GM12878 (cell line): ENCODE data around the gene BCL2. TPM values are rescaled to one million over a fixed set of nuclear protein-coding genes. Genes with fewer than 3 reads are reported as not detected.

Experiments used
- ATF7 ChIP-seq: fragments of 450-650 bp; IDR thresholded peaks from 2 replicates; pipeline ENCODE4 v1.6.1; 2016; ENCODE audit warnings: low read depth, mild to moderate bottlenecking
- BACH1 ChIP-seq: fragments of 450-650 bp; IDR thresholded peaks from 2 replicates; pipeline ENCODE4 v1.6.1; 2017; ENCODE audit warnings: mild to moderate bottlenecking, borderline replicate concordance
- BCL11A ChIP-seq: IDR thresholded peaks from 2 replicates; pipeline ENCODE4 v1.6.1; 2011; ENCODE audit warnings: low read depth, low read length
- BHLHE40 ChIP-seq, 2 experiments: fragments of 450-650 bp in 1 of 2; IDR thresholded peaks; 2 replicates each; pipeline ENCODE4 v1.6.1; 2011 to 2017; ENCODE audit warnings: low read depth in 2 of 2, borderline replicate concordance in 1 of 2, improper control_type of control experiment in 1 of 2, low read length in 1 of 2, mild to moderate bottlenecking in 1 of 2
- BMI1 ChIP-seq: fragments of 450-650 bp; IDR thresholded peaks from 2 replicates; pipeline ENCODE4 v1.6.1; 2016; ENCODE audit warnings: mild to moderate bottlenecking, moderate library complexity, borderline replicate concordance
- CTCF ChIP-seq, 3 experiments: IDR thresholded peaks in 2 of 3; conservative IDR thresholded peaks in 1 of 3; 2 replicates each; pipeline ENCODE4 v1.5.1; 2011; ENCODE audit warnings: low read depth in 3 of 3, low read length in 3 of 3, mild to moderate bottlenecking in 3 of 3, control low read depth in 2 of 3, moderate library complexity in 2 of 3, inconsistent platforms in 1 of 3, mixed read lengths in 1 of 3; ENCODE audit not compliant: control insufficient read depth in 2 of 3, insufficient read depth in 1 of 3; ENCODE audit errors: extremely low read depth in 1 of 3
- EGR1 ChIP-seq, 2 experiments: IDR thresholded peaks; 1 replicate in 1 of 2; 2 replicates in 1 of 2; pipeline ENCODE4 v1.6.1; 2011 to 2012; ENCODE audit warnings: low read depth in 2 of 2, low read length in 2 of 2, borderline replicate concordance in 1 of 2, mild to moderate bottlenecking in 1 of 2, moderate library complexity in 1 of 2
- HDGF ChIP-seq: fragments of 450-650 bp; IDR thresholded peaks from 2 replicates; pipeline ENCODE4 v1.6.1; 2016; ENCODE audit warnings: antibody characterized with exemption
- IKZF1 ChIP-seq: fragments of 450-650 bp; conservative IDR thresholded peaks from 2 replicates; pipeline ENCODE4 v1.6.1; 2017; ENCODE audit warnings: antibody characterized with exemption, mild to moderate bottlenecking
- IKZF2 ChIP-seq, 2 experiments: fragments of 450-650 bp; IDR thresholded peaks; 2 replicates each; pipeline ENCODE4 v1.6.1; 2017; ENCODE audit warnings: mild to moderate bottlenecking in 2 of 2, moderate library complexity in 2 of 2
- NFXL1 ChIP-seq: fragments of 450-650 bp; IDR thresholded peaks from 2 replicates; pipeline ENCODE4 v1.6.1; 2017; ENCODE audit warnings: antibody characterized with exemption, mild to moderate bottlenecking, borderline replicate concordance
- NKRF ChIP-seq: fragments of 450-650 bp; conservative IDR thresholded peaks from 2 replicates; pipeline ENCODE4 v1.6.1; 2017; ENCODE audit warnings: mild to moderate bottlenecking, moderate library complexity
- NR2F1 ChIP-seq: fragments of 450-650 bp; conservative IDR thresholded peaks from 2 replicates; pipeline ENCODE4 v1.6.1; 2017; ENCODE audit warnings: mild to moderate bottlenecking
- NRF1 ChIP-seq: conservative IDR thresholded peaks from 2 replicates; pipeline ENCODE4 v1.6.1; 2011; ENCODE audit warnings: mild to moderate bottlenecking, low read depth, low read length, improper control_type of control experiment
- PBX3 ChIP-seq: IDR thresholded peaks from 2 replicates; pipeline ENCODE4 v1.6.1; 2011; ENCODE audit warnings: mild to moderate bottlenecking, low read depth, low read length, moderate library complexity; ENCODE audit not compliant: insufficient replicate concordance
- PML ChIP-seq: IDR thresholded peaks from 2 replicates; pipeline ENCODE4 v1.6.1; 2012; ENCODE audit warnings: low read length, inconsistent platforms
- POLR2A ChIP-seq: IDR thresholded peaks from 2 replicates; pipeline ENCODE4 v1.6.1; 2011; ENCODE audit warnings: low read depth, mild to moderate bottlenecking, low read length
- POLR2AphosphoS2 ChIP-seq: IDR thresholded peaks from 2 replicates; pipeline ENCODE4 v1.6.1; 2011; ENCODE audit warnings: low read depth, mild to moderate bottlenecking, low read length, improper control_type of control experiment, moderate library complexity
- POLR2AphosphoS5 ChIP-seq: IDR thresholded peaks from 2 replicates; pipeline ENCODE4 v1.6.1; 2011; ENCODE audit warnings: mild to moderate bottlenecking, low read length, inconsistent platforms
- POU2F2 ChIP-seq: IDR thresholded peaks from 3 replicates; pipeline ENCODE4 v1.6.1; 2011; ENCODE audit warnings: low read depth, mild to moderate bottlenecking, low read length, borderline replicate concordance
- RELA ChIP-seq: fragments of 450-650 bp; IDR thresholded peaks from 2 replicates; pipeline ENCODE4 v1.8.0; 2014; ENCODE audit warnings: borderline replicate concordance; ENCODE audit not compliant: partially characterized antibody
- SREBF1 ChIP-seq: IDR thresholded peaks from 2 replicates; pipeline ENCODE4 v1.6.1; 2012; ENCODE audit warnings: mild to moderate bottlenecking, low read length
- TCF12 ChIP-seq: IDR thresholded peaks from 2 replicates; pipeline ENCODE4 v1.6.1; 2011; ENCODE audit warnings: low read depth, mild to moderate bottlenecking, low read length
- TCF7 ChIP-seq: IDR thresholded peaks from 2 replicates; pipeline ENCODE4 v1.6.1; 2014; ENCODE audit warnings: antibody characterized with exemption, borderline replicate concordance
- ZNF207 ChIP-seq: fragments of 450-650 bp; IDR thresholded peaks from 2 replicates; pipeline ENCODE4 v1.6.1; 2014; ENCODE audit warnings: antibody characterized with exemption, mild to moderate bottlenecking, borderline replicate concordance
- ZNF622 ChIP-seq: fragments of 450-650 bp; IDR thresholded peaks from 2 replicates; pipeline ENCODE4 v1.6.1; 2017; ENCODE audit warnings: mild to moderate bottlenecking, inconsistent platforms
- polyA plus RNA-seq, 11 experiments: library from polyadenylated mRNA; depleted of rRNA in 4 of 11; unstranded in 6 of 11; stranded (reverse) in 5 of 11; fragments of >200 nt; fragmentation: Nextera tagmentation in 4 of 11; fragmentation: Illumina TruSeq in 1 of 11; extraction: Ambion mirVana in 4 of 11; extraction: Trizol in 1 of 11; gene quantifications; 1 replicate in 1 of 11; 2 replicates in 10 of 11; pipeline versions ENCODE4 v1.2.1 to v1.2.3, GENCODE V29; 2011 to 2016; ENCODE audit warnings: inconsistent platforms in 2 of 11, missing spikeins in 2 of 11, low read depth in 1 of 11
- total RNA-seq, 4 experiments: library from RNA; depleted of rRNA in 3 of 4; stranded (reverse); fragments of >200 nt in 3 of 4; fragmentation: Illumina TruSeq in 1 of 4; extraction: Trizol in 1 of 4; gene quantifications; 2 replicates each; pipeline versions ENCODE4 v1.2.1 to v1.2.3, GENCODE V29; 2013 to 2021

BCL2 gene
- total and polyA plus RNA-seq, 10 of the 15 experiments (the other 5 are each of a cell fraction or from before 2014, with no cell fraction given) = 4.1 to 47.8 (median 19.3) TPM

- peak; percentile 16 for TF ChIP-seq RELA
- no peak for TF ChIP-seq TCF7
- peak in 1 of 2 experiments; percentile 37; a peak in 2 of 3 replicates for TF ChIP-seq EGR1 (IDR thresholded peaks at IDR 0.05; ENCODE audit: borderline replicate concordance in 1 of 2, low read depth in 2 of 2, low read length in 2 of 2)
- peak; percentile 76 for TF ChIP-seq POLR2A
- peak; percentile 71; the same call in 1 of the 2 replicates for TF ChIP-seq IKZF1
- peak; percentile 81 for TF ChIP-seq POLR2AphosphoS2
- TF ChIP-seq PBX3 = no peak
- TF ChIP-seq IKZF2 (IDR thresholded peaks at IDR 0.05) = peak; percentile 37 to 60; a peak in 1 of 4 replicates
- TF ChIP-seq NRF1 = no peak
- peak; percentile 28; the same call in 1 of the 2 replicates for TF ChIP-seq ZNF207
- no peak for TF ChIP-seq ZNF622
- TF ChIP-seq BHLHE40 (IDR thresholded peaks at IDR 0.05; ENCODE audit: borderline replicate concordance in 1 of 2, low read depth in 2 of 2, low read length in 1 of 2) = peak; percentile 92 to 97
- no peak for TF ChIP-seq BMI1
- TF ChIP-seq NKRF = peak; percentile 56
- no peak for TF ChIP-seq TCF12
- peak; percentile 52; the same call in 1 of the 2 replicates for TF ChIP-seq BACH1
- TF ChIP-seq HDGF = peak; percentile 65; the same call in 1 of the 2 replicates
- 0 out of 2 replicates have a peak, but pooled peaks have one; percentile 5 for TF ChIP-seq BCL11A
- TF ChIP-seq NR2F1 = 0 out of 2 replicates have a peak, but pooled peaks have one; percentile 32
- TF ChIP-seq POLR2AphosphoS5 = peak; percentile 76; the same call in 1 of the 2 replicates
- no peak for TF ChIP-seq SREBF1
- 0 out of 2 replicates have a peak, but pooled peaks have one; percentile 18 for TF ChIP-seq ATF7
- no peak for TF ChIP-seq NFXL1
- no peak for TF ChIP-seq PML
- peak in 1 of 3 experiments; percentile 16; a peak in 1 of 6 replicates for TF ChIP-seq CTCF (IDR thresholded peaks at IDR 0.05 in 2 of 3, conservative IDR thresholded peaks at IDR 0.05 in 1 of 3; ENCODE audit: control insufficient read depth in 2 of 3, extremely low read depth in 1 of 3, insufficient read depth in 1 of 3, low read depth in 3 of 3, low read length in 3 of 3)
- TF ChIP-seq POU2F2 = peak; percentile 7; the same call in 2 of the 3 replicates
Observed at GRCh38 chr18:63320123-63320974, 780 bp upstream of the BCL2 start (continued).
